Stimulated activated CD8-positive, alpha-beta memory T cell treated with anti-CD3 and anti-CD28 coated beads, Interleukin-12 subunit alpha, Interleukin-12 subunit beta, amount 100 ng/mL, for 24 hours (primary cell): ENCODE measurements around the gene ANKRD42.
"Not testable (repeated sequence)": the region's sequence is repeated elsewhere in the genome, so short reads cannot be mapped to it uniquely, and the experiment has no call there.

Source experiments
- DNase-seq: peaks from one replicate; pipeline ENCODE4 v3.0.0-alpha.2; 2020; ENCODE audit errors: extremely low read depth

The ANKRD42 gene

DNA sequence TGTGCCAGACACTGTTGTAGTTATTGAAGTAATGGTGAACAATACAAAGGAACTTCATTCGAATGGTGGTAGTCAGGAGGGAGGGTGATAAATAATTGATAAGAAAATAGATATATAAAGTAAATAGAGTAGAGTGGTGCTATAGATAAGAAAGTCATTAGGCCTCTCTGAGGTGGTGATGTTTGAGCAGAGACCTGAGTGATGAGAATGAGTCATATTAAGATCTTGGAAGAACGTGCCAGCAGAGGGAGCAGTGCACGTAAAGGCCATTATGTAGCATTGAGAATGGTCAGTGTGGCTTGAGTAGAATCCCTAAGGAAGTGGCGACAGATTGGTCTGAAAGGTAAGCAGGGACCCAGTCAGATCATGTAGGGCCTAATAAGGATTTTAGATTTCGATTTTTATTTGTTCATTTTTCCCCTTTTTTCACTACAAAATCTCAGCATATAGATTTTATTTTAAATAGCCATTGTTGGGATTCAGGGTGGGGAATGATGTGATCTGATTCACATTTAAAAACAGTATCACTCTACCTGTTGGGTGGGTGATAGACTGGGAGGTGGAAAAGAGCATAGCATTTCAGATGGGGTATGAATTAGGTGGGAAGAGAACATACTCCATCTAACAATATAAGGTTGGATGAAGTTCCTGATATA is 47.9 kb downstream of the ANKRD42 start:
- DNase-seq: no peak

GRCh38 chr11:83249445-83249844 is 55.9 kb downstream of the ANKRD42 start:
- DNase-seq: no peak

DNA sequence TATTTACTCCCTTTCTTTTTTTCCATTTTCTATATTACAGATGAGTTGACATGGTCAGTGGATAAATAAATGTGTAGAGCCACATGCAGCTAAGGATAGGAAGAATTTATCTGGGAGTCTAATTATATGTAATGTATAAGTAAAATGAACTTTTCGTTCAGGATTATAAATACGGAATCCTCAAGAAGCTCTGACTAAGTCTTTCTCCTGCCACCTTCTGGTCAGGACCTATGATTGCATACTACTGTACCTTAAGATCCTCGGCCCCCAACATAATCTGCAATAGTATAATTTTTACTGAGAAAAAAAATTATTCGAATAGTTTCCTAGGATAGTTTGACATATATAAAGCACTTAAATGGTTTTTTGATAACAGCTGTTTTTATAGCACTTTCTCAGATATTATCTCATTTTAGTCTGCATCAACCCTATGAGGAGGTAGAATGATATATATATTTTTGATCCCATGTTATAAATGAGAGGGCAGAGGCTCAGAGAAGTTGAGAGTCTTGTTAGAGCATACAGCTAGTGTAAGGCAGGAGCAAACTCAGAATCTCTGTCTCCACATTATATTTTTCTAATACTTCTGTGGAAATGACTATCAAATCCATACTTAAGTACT is 56.6 kb downstream of the ANKRD42 start:
- DNase-seq: no peak

- DNase-seq: no peak
Measured at GRCh38 chr11:83252266-83252665, 58.8 kb downstream of the ANKRD42 start.

- no peak for DNase-seq
Measured at GRCh38 chr11:83252941-83253340, 59.4 kb downstream of the ANKRD42 start.

GRCh38 chr11:83255366-83255765 is 61.9 kb downstream of the ANKRD42 start:
- no peak for DNase-seq

DNA sequence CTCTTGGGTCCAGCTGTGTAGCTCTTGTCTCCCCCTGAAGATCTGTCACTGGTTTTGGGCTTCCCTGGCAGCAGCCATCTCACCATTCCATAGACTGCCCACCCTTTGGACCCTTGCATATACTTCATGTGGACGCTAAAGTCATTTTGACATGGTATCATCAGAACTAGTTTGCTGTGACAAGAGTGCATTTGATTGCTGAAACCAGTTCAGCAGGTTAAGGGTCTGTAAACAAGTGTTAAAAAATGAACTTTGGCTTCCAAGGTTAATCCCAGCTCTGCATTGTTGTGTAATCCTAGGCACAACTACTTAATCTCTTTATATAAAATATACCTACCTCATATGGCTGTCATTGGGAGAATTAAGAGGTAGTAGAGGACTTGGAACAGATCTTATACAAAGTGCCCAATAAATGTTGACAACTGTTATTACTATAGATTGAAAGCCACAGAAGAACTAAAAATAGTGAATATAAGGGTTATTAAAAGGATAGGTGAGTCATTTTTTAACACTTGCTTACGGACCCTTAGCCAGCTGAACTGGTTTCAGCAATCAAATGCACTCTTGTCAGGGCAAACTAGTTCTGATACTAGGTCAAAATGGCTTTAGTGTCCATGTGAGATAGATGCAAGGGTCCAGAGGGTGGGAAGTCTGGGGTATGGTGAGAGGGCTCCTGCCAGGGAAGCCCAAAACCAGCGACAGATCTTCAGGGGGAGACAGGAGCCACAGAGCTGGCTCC is 63.3 kb downstream of the ANKRD42 start:
- DNase-seq: no peak

DNA sequence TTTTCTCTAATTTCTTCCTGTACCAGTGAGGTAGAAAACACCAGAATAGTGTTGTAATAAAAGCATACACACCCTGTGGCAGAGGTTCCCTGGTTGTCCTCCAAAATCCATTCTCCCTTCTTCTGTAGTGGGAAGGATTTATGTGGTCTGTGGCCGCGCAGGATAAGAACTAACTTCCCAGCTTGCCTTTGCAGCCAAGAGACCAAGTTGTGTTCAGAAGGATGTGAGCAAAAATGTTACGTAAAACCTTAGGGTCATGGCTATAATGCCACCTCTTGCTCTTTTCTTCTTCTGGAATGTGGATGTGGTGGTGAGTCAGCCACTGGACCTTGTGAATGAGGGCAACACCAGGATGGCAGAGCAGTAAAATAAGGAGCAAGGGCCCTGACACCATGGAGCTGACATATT is 64.3 kb downstream of the ANKRD42 start:
- DNase-seq: no peak

DNA sequence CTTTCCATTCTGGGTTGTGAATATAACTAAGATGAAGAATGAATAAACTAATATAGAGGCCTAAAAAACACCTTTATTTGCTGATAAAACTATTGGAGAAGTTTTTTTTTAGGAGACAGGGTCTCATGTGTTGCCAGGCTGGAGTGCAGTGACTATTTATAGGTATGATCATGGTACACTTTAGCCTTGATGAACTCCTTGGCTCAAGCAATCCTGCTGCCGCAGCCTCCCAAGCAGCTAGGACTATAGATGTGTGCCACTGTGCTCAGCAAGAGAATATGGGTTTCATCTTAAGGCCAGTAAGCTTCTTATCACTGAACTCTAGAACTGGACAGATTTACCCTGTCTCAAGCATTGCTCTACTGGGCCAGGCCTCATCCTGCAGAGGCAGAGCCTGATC is 66.0 kb downstream of the ANKRD42 start:
- DNase-seq: no peak

GRCh38 chr11:83265331-83265730 is 71.8 kb downstream of the ANKRD42 start:
- DNase-seq: no peak

GRCh38 chr11:83269080-83269479 is 75.6 kb downstream of the ANKRD42 start:
- DNase-seq: not testable (repeated sequence)

DNA sequence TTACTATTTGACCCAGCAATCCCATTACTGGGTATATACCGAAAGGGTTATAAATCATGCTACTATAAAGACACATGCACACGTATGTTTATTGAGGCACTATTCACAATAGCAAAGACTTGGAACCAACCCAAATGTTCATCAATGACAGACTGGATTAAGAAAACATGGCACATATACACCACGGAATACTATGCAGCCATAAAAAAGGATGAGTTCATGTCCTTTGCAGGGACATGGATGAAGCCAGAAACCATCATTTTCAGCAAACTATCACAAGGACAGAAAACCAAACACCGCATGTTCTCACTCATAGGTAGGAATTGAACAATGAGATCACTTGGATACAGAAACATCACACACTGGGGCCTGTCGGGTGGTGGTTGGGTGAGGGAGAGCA is 78.2 kb downstream of the ANKRD42 start:
- DNase-seq: not testable (repeated sequence)

DNA sequence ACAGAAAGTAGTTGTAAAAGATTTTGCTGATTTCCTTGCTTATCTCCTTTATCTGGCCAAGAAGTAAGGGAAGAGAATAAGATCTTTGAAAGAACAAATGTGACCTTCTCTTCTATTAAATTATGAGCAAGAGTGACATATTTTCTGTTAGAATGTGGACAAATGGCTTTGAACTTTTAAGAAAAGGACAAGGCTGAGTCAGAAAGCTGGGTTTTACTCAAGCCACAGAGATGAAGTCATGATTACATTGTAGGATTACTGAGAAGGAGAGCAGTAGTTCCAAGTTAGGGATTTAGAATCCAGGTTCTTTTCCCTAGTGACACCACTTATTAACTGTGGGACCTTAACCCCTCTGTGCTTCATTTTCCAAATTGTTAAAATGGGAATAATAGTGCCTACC is 79.1 kb downstream of the ANKRD42 start:
- no peak for DNase-seq

- DNase-seq: no peak
Measured at GRCh38 chr11:83275888-83276641, 82.6 kb downstream of the ANKRD42 start.

DNA sequence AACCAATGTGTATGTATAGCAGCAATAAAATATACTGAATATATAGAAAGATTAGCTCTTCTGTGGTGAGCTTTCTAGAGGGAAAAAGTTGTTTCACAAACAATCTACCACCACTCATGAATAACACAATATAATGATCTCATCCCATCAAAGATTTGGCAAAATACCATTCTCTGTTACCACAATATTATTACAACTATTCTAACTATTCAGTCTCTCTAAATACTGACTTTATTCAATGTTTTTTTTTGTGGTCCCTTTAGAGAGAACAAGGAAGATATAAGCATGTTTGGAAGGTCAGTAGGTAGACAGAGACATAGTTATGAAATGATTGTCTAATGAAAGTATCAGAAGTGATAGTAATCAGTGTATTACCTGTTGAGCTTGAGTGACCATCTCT is 84.8 kb downstream of the ANKRD42 start:
- DNase-seq: no peak

DNA sequence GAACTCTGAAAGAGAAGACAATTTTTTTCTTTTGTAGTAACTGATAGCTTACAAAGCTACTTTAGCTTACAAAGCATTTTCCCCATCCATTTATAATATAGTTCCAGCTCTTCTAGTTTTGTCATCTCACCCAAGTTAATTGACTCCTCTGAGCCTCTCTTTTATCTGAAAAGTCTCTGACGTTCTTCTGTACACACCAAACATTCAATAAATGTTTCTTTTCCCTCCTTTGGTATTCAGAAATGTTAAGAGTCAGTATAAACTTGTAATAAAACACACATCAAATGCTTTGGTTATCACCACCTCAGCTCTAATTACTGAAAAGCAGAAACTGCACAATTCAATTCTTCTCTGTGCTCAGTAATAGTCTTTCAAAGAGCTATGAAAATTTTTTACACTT is 86.7 kb downstream of the ANKRD42 start:
- no peak for DNase-seq

GRCh38 chr11:83282084-83282716 is 88.7 kb downstream of the ANKRD42 start:
- DNase-seq: no peak

DNA sequence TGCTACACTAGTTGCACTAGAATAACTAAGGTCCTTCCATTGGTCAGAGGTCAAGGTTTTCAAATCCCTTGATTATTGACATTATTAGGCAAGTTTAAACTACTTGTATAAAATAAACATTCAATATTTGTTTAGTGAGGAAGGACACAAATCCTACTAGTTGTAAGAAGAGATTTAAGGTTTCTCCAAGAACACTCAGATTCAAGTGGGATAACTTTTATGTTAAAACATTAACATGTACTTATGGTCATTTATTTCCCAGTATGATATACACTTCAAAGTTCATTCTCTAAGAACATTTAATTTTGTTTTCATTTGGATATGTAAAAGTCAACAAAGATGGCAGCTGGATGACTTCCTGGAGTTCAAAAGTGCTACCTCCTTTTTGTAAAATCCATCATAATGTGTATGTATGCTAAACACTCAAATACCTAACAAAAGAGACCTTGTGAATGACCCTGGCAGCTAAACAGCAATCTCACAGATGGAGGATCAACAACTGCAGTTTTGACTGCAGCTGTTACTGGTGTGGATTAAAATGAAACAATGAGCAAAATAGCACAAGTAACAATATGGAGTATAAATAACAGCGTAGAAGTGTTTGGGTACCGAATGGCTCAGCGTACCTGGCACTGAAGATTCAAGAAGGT is 91.1 kb downstream of the ANKRD42 start:
- no peak for DNase-seq

- no peak for DNase-seq
Measured at GRCh38 chr11:83285151-83285770, 91.7 kb downstream of the ANKRD42 start.

- DNase-seq: peak; percentile 79
Measured at GRCh38 chr11:83285771-83286528, 92.4 kb downstream of the ANKRD42 start, which contains the start of gene CCDC90B. Gene CCDC90B (minus strand): TSS chr11:83286367. CDS start chr11:83285972, 395 bp downstream.
